ENCODE results near the gene C3orf52.

DNA sequence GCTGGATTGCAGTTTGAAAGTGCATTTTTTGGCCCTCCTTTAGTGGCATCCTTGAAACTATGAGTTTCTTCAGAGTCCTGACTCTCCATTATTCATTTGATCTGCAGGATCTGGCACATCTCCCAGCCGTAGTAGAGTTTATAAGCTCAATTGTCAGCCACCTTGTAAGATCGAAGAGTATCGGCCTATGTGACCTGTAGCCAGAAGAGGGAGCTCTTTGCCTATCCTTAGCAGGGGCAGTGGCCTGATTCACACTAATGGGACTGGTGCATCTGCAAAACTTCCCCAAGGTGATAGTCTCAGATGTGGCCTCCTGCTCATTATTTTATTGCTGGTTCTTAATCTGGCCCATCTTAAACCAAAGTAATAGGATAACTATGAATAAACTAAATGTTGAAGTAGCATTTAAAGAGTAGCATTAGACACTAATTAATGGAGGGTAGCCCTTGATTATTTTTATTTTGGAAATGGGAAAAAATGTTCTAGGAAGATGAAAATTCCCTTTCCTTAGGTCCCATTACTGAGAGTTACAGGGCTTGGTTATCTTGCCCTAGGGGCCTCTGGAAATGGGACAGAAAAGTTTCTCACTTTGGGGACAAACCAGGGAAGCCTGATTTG is 25.7 kb downstream of the C3orf52 start:
- TF ChIP-seq, protein P1, sequence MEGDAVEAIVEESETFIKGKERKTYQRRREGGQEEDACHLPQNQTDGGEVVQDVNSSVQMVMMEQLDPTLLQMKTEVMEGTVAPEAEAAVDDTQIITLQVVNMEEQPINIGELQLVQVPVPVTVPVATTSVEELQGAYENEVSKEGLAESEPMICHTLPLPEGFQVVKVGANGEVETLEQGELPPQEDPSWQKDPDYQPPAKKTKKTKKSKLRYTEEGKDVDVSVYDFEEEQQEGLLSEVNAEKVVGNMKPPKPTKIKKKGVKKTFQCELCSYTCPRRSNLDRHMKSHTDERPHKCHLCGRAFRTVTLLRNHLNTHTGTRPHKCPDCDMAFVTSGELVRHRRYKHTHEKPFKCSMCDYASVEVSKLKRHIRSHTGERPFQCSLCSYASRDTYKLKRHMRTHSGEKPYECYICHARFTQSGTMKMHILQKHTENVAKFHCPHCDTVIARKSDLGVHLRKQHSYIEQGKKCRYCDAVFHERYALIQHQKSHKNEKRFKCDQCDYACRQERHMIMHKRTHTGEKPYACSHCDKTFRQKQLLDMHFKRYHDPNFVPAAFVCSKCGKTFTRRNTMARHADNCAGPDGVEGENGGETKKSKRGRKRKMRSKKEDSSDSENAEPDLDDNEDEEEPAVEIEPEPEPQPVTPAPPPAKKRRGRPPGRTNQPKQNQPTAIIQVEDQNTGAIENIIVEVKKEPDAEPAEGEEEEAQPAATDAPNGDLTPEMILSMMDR (IDR thresholded peaks at IDR 0.05; ENCODE audit: insufficient read depth, low read length, poor library complexity, severe bottlenecking), result peak; percentile 91
- no peak for TF ChIP-seq EZH2phosphoT487 (conservative IDR thresholded peaks at IDR 0.05; ENCODE audit: low read length)
